H9 (cell line): Measurements from ENCODE around the gene PLCH1. TPM values are rescaled to one million over a fixed set of nuclear protein-coding genes. Genes with fewer than 3 reads are reported as not detected.

Experiments used
- DNase-seq: peaks from one replicate; pipeline ENCODE4 v3.0.0-alpha.2; 2017
- H2AFZ ChIP-seq: one replicate; pipeline ENCODE4 v1.6.1; 2013; ENCODE audit warnings: mild to moderate bottlenecking, low read length, control low read depth, moderate library complexity
- H2AK5ac ChIP-seq: 2 replicates; pipeline ENCODE4 v1.6.1; 2013; ENCODE audit warnings: low read length, control low read depth, mixed read lengths; ENCODE audit not compliant: insufficient read length
- H2BK120ac ChIP-seq: one replicate; pipeline ENCODE4 v1.6.1; 2013; ENCODE audit warnings: low read depth, mild to moderate bottlenecking, low read length, control low read depth, inconsistent platforms; ENCODE audit not compliant: poor library complexity, severe bottlenecking
- H2BK12ac ChIP-seq: 2 replicates; pipeline ENCODE4 v1.6.1; 2013; ENCODE audit warnings: low read length, control low read depth, mixed read lengths, low read depth; ENCODE audit not compliant: insufficient read length
- H2BK15ac ChIP-seq: 2 replicates; pipeline ENCODE4 v1.6.1; 2013; ENCODE audit warnings: low read depth, low read length, control low read depth
- H2BK20ac ChIP-seq: one replicate; pipeline ENCODE4 v1.6.1; 2013; ENCODE audit warnings: low read depth, mild to moderate bottlenecking, low read length, control low read depth, inconsistent platforms; ENCODE audit not compliant: poor library complexity, severe bottlenecking
- H2BK5ac ChIP-seq: 2 replicates; pipeline ENCODE4 v1.6.1; 2013; ENCODE audit warnings: low read length, control low read depth, mixed read lengths; ENCODE audit not compliant: insufficient read length
- H3K14ac ChIP-seq: 2 replicates; pipeline ENCODE4 v1.6.1; 2013; ENCODE audit warnings: low read length, control low read depth; ENCODE audit not compliant: insufficient read depth
- H3K18ac ChIP-seq: 2 replicates; pipeline ENCODE4 v1.6.1; 2013; ENCODE audit warnings: low read depth, mild to moderate bottlenecking, mixed read lengths, low read length, control low read depth; ENCODE audit not compliant: insufficient read length
- H3K23ac ChIP-seq: 2 replicates; pipeline ENCODE4 v1.6.1; 2013; ENCODE audit warnings: low read length, control low read depth, mixed read lengths, low read depth; ENCODE audit not compliant: insufficient read length
- H3K23me2 ChIP-seq: 2 replicates; pipeline ENCODE4 v1.6.1; 2013; ENCODE audit warnings: low read depth, mild to moderate bottlenecking, mixed read lengths, low read length, control low read depth; ENCODE audit not compliant: insufficient read length, poor library complexity, severe bottlenecking
- H3K27ac ChIP-seq: 2 replicates; pipeline ENCODE4 v1.5.1; 2013; ENCODE audit warnings: low read length, control low read depth, mixed read lengths, low read depth; ENCODE audit not compliant: insufficient read length
- H3K27me3 ChIP-seq: 2 replicates; pipeline ENCODE4 v1.6.1; 2013; ENCODE audit warnings: low read length, control low read depth, inconsistent platforms; ENCODE audit not compliant: insufficient read depth
- H3K4ac ChIP-seq: 2 replicates; pipeline ENCODE4 v1.6.1; 2013; ENCODE audit warnings: low read depth, mild to moderate bottlenecking, control low read depth, inconsistent platforms, low read length, moderate library complexity
- H3K4me1 ChIP-seq: 2 replicates; pipeline ENCODE4 v1.6.1; 2013; ENCODE audit warnings: low read length, control low read depth, inconsistent platforms; ENCODE audit not compliant: insufficient read depth
- H3K4me2 ChIP-seq: 2 replicates; pipeline ENCODE4 v1.6.1; 2013; ENCODE audit warnings: low read length, control low read depth, mixed read lengths; ENCODE audit not compliant: insufficient read length, insufficient read depth
- H3K56ac ChIP-seq: 2 replicates; pipeline ENCODE4 v1.6.1; 2013; ENCODE audit warnings: low read depth, mild to moderate bottlenecking, mixed read lengths, low read length, control low read depth; ENCODE audit not compliant: insufficient read length
- H3K79me1 ChIP-seq: 2 replicates; pipeline ENCODE4 v1.6.1; 2013; ENCODE audit warnings: low read depth, mild to moderate bottlenecking, moderate library complexity, low read length, control low read depth, inconsistent platforms; ENCODE audit not compliant: insufficient read depth, poor library complexity, severe bottlenecking
- H3K79me2 ChIP-seq: 2 replicates; pipeline ENCODE4 v1.6.1; 2013; ENCODE audit warnings: low read length, control low read depth, inconsistent platforms; ENCODE audit not compliant: insufficient read depth
- H3K9ac ChIP-seq: 2 replicates; pipeline ENCODE4 v1.6.1; 2013; ENCODE audit warnings: low read length, control low read depth, mixed read lengths; ENCODE audit not compliant: insufficient read length; ENCODE audit errors: extremely low read depth
- H3K9me3 ChIP-seq: one replicate; pipeline ENCODE4 v1.6.1; 2013; ENCODE audit warnings: low read depth, low read length, inconsistent platforms; ENCODE audit not compliant: control insufficient read depth
- H3T11ph ChIP-seq: one replicate; pipeline ENCODE4 v1.6.1; 2013; ENCODE audit warnings: mild to moderate bottlenecking, low read length, control low read depth, inconsistent platforms
- H4K20me1 ChIP-seq: one replicate; pipeline ENCODE4 v1.6.1; 2013; ENCODE audit not compliant: control insufficient read depth, insufficient read length, insufficient read depth
- H4K5ac ChIP-seq: 2 replicates; pipeline ENCODE4 v1.6.1; 2013; ENCODE audit warnings: low read depth, mild to moderate bottlenecking, mixed read lengths, low read length, control low read depth; ENCODE audit not compliant: insufficient read length
- H4K8ac ChIP-seq: replicated peaks from 2 replicates; pipeline ENCODE4 v1.6.1; 2013; ENCODE audit warnings: low read length, control low read depth, mixed read lengths, low read depth; ENCODE audit not compliant: insufficient read length
- H4K91ac ChIP-seq: 2 replicates; pipeline ENCODE4 v1.6.1; 2013; ENCODE audit warnings: low read depth, mild to moderate bottlenecking, moderate library complexity, mixed read lengths, low read length, control low read depth; ENCODE audit not compliant: insufficient read length
- H3K27ac Mint-ChIP-seq, 3 experiments: 2 replicates in 2 of 3; 3 replicates in 1 of 3; pipeline ENCODE4 v1.8.0; 2020 to 2021; ENCODE audit warnings: mixed read lengths in 3 of 3, mild to moderate bottlenecking in 1 of 3, moderate library complexity in 1 of 3
- H3K27me3 Mint-ChIP-seq: 2 replicates; pipeline ENCODE4 v1.8.0; 2021; ENCODE audit warnings: low read depth, mild to moderate bottlenecking, moderate library complexity, mixed read lengths
- H3K36me3 Mint-ChIP-seq, 3 experiments: 2 replicates in 2 of 3; 3 replicates in 1 of 3; pipeline ENCODE4 v1.8.0; 2020 to 2021; ENCODE audit warnings: low read depth in 3 of 3, mixed read lengths in 3 of 3; ENCODE audit not compliant: insufficient read depth in 1 of 3
- H3K4me1 Mint-ChIP-seq, 2 experiments: 2 replicates each; pipeline ENCODE4 v1.8.0; 2020; ENCODE audit warnings: mixed read lengths in 2 of 2
- H3K4me3 Mint-ChIP-seq, 2 experiments: 2 replicates in 1 of 2; 3 replicates in 1 of 2; pipeline ENCODE4 v1.8.0; 2020 to 2021; ENCODE audit warnings: mild to moderate bottlenecking in 2 of 2, mixed read lengths in 2 of 2, moderate library complexity in 1 of 2
- H3K9me3 Mint-ChIP-seq, 2 experiments: 2 replicates in 1 of 2; 3 replicates in 1 of 2; pipeline ENCODE4 v1.8.0; 2020; ENCODE audit warnings: mild to moderate bottlenecking in 2 of 2, mixed read lengths in 2 of 2, moderate library complexity in 1 of 2
- total RNA-seq: library from RNA; stranded (reverse); gene quantifications from 2 replicates; pipeline ENCODE4 v1.2.1, GENCODE V29; 2021
- TF ChIP-seq, protein P1 (sequence below): fragments of 200-600 bp; sonication (generic); conservative IDR thresholded peaks from 3 replicates; pipeline ENCODE4 v1.8.0; 2021; ENCODE audit warnings: antibody characterized with exemption, mild to moderate bottlenecking

Gene PLCH1
- total RNA-seq, 1 experiment from 2014 or later = 19.0 TPM

- no peaks in the 10 kb centered on the region for H3K79me1 ChIP-seq
- H2BK12ac ChIP-seq = no peak overlapping the region
- H4K91ac ChIP-seq = no peak overlapping the region
- no peak overlapping the region for H2AFZ ChIP-seq
- peaks cover 20 to 32% of the 10 kb centered on the region in 2 experiments for H3K9me3 Mint-ChIP-seq
- no peak overlapping the region for H4K8ac ChIP-seq
- H3K9ac ChIP-seq = no peak overlapping the region
- H4K5ac ChIP-seq = no peak overlapping the region
- TF ChIP-seq, protein P1, sequence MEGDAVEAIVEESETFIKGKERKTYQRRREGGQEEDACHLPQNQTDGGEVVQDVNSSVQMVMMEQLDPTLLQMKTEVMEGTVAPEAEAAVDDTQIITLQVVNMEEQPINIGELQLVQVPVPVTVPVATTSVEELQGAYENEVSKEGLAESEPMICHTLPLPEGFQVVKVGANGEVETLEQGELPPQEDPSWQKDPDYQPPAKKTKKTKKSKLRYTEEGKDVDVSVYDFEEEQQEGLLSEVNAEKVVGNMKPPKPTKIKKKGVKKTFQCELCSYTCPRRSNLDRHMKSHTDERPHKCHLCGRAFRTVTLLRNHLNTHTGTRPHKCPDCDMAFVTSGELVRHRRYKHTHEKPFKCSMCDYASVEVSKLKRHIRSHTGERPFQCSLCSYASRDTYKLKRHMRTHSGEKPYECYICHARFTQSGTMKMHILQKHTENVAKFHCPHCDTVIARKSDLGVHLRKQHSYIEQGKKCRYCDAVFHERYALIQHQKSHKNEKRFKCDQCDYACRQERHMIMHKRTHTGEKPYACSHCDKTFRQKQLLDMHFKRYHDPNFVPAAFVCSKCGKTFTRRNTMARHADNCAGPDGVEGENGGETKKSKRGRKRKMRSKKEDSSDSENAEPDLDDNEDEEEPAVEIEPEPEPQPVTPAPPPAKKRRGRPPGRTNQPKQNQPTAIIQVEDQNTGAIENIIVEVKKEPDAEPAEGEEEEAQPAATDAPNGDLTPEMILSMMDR = no peak
- H3K36me3 Mint-ChIP-seq = peaks cover 42 to 51% (median 47%) of the 10 kb centered on the region in 3 experiments
- H3T11ph ChIP-seq = no peak overlapping the region
- H3K23ac ChIP-seq = no peak overlapping the region
- H3K4me3 Mint-ChIP-seq = no peak overlapping the region
- H3K18ac ChIP-seq = no peak overlapping the region
- H3K4me1 Mint-ChIP-seq = peaks cover 15% of the 10 kb centered on the region in 2 experiments
- H3K79me2 ChIP-seq = no peaks in the 10 kb centered on the region
- no peak for DNase-seq
- H2AK5ac ChIP-seq = no peak overlapping the region
- no peak overlapping the region for H3K14ac ChIP-seq
- no peak overlapping the region for H3K4me2 ChIP-seq
- no peak overlapping the region for H2BK120ac ChIP-seq
- H3K23me2 ChIP-seq = no peaks in the 10 kb centered on the region
- H3K27ac Mint-ChIP-seq = no peak overlapping the region
- no peaks in the 10 kb centered on the region for H3K27me3 Mint-ChIP-seq
- H2BK5ac ChIP-seq = no peak overlapping the region
- H3K27ac ChIP-seq = no peak overlapping the region
- H3K56ac ChIP-seq = no peak overlapping the region
- H2BK15ac ChIP-seq = no peak overlapping the region
- H3K4ac ChIP-seq = no peak overlapping the region
- no peaks in the 10 kb centered on the region for H3K27me3 ChIP-seq
- no peak overlapping the region for H2BK20ac ChIP-seq
- peaks cover 6% of the 10 kb centered on the region for H3K9me3 ChIP-seq
- no peaks in the 10 kb centered on the region for H4K20me1 ChIP-seq
- no peaks in the 10 kb centered on the region for H3K4me1 ChIP-seq
These were observed 216.3 kb downstream of the PLCH1 start for GRCh38 chr3:155528579-155528978.
